K562 (cell line): Measurements from ENCODE around the gene M6PR. TPM values are rescaled to one million over a fixed set of nuclear protein-coding genes. Genes with fewer than 3 reads are reported as not detected.

Experiments
- polyA plus RNA-seq, 8 experiments: library from polyadenylated mRNA; depleted of rRNA in 4 of 8; stranded (reverse) in 5 of 8; unstranded in 3 of 8; fragments of >200 nt; fragmentation: Nextera tagmentation in 2 of 8; fragmentation: Illumina TruSeq in 1 of 8; extraction: Ambion mirVana in 2 of 8; extraction: Trizol in 1 of 8; gene quantifications; 2 replicates each; pipeline versions ENCODE4 v1.2.1 to v1.2.3, GENCODE V29; 2011 to 2014; ENCODE audit warnings: inconsistent platforms in 1 of 8, missing spikeins in 1 of 8
- total RNA-seq, 7 experiments: library from RNA; depleted of rRNA in 6 of 7; stranded (reverse); fragments of >200 nt in 6 of 7; fragmentation: Illumina TruSeq in 2 of 7; extraction: Trizol in 2 of 7; gene quantifications; 2 replicates each; pipeline versions ENCODE4 v1.2.1 to v1.2.3, GENCODE V29; 2011 to 2021; ENCODE audit warnings: low replicate concordance in 1 of 7
- TF ChIP-seq, protein P1 (sequence below), 2 experiments: fragments of 450-650 bp; formaldehyde crosslinking in 1 of 2; IDR thresholded peaks; 2 replicates each; pipeline versions ENCODE4 v1.4.0 to v1.6.1; 2014 to 2020; ENCODE audit warnings: mild to moderate bottlenecking in 2 of 2, borderline replicate concordance in 1 of 2, low read depth in 1 of 2

M6PR gene
- total and polyA plus RNA-seq, 9 of the 15 experiments (the other 6 are each of a cell fraction or from before 2014, with no cell fraction given): 78.6 to 159 (median 112) TPM

GRCh38 chr12:8946733-8947132 is 2.7 kb downstream of the M6PR start (continued):
- TF ChIP-seq, protein P1, sequence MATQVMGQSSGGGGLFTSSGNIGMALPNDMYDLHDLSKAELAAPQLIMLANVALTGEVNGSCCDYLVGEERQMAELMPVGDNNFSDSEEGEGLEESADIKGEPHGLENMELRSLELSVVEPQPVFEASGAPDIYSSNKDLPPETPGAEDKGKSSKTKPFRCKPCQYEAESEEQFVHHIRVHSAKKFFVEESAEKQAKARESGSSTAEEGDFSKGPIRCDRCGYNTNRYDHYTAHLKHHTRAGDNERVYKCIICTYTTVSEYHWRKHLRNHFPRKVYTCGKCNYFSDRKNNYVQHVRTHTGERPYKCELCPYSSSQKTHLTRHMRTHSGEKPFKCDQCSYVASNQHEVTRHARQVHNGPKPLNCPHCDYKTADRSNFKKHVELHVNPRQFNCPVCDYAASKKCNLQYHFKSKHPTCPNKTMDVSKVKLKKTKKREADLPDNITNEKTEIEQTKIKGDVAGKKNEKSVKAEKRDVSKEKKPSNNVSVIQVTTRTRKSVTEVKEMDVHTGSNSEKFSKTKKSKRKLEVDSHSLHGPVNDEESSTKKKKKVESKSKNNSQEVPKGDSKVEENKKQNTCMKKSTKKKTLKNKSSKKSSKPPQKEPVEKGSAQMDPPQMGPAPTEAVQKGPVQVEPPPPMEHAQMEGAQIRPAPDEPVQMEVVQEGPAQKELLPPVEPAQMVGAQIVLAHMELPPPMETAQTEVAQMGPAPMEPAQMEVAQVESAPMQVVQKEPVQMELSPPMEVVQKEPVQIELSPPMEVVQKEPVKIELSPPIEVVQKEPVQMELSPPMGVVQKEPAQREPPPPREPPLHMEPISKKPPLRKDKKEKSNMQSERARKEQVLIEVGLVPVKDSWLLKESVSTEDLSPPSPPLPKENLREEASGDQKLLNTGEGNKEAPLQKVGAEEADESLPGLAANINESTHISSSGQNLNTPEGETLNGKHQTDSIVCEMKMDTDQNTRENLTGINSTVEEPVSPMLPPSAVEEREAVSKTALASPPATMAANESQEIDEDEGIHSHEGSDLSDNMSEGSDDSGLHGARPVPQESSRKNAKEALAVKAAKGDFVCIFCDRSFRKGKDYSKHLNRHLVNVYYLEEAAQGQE (IDR thresholded peaks at IDR 0.05; ENCODE audit: borderline replicate concordance): no peak
- TF ChIP-seq, protein P1 (CRISPR knock-in tag; IDR thresholded peaks at IDR 0.05; ENCODE audit: low read depth): no peak
- TF ChIP-seq, all 486 proteins: peak for 0
